Fibroblast of mammary gland (primary cell): ENCODE data around the gene DBN1.

ENCODE experiments used
- DNase-seq: peaks from one replicate; pipeline ENCODE4 v3.0.0-alpha.2; 2010; ENCODE audit warnings: low read depth
- H3K4me3 ChIP-seq: 2 replicates; pipeline ENCODE4 v1.5.1; 2011; ENCODE audit warnings: low read depth, mild to moderate bottlenecking, low read length, moderate library complexity; ENCODE audit not compliant: control insufficient read depth
- TF ChIP-seq, protein P1 (sequence below): conservative IDR thresholded peaks from 2 replicates; pipeline ENCODE4 v1.5.1; 2011; ENCODE audit warnings: low read depth, low read length, inconsistent platforms; ENCODE audit not compliant: control insufficient read depth, insufficient read depth

Gene DBN1

GRCh38 chr5:177484902-177485549, 11.6 kb upstream of the DBN1 start:
- TF ChIP-seq, protein P1, sequence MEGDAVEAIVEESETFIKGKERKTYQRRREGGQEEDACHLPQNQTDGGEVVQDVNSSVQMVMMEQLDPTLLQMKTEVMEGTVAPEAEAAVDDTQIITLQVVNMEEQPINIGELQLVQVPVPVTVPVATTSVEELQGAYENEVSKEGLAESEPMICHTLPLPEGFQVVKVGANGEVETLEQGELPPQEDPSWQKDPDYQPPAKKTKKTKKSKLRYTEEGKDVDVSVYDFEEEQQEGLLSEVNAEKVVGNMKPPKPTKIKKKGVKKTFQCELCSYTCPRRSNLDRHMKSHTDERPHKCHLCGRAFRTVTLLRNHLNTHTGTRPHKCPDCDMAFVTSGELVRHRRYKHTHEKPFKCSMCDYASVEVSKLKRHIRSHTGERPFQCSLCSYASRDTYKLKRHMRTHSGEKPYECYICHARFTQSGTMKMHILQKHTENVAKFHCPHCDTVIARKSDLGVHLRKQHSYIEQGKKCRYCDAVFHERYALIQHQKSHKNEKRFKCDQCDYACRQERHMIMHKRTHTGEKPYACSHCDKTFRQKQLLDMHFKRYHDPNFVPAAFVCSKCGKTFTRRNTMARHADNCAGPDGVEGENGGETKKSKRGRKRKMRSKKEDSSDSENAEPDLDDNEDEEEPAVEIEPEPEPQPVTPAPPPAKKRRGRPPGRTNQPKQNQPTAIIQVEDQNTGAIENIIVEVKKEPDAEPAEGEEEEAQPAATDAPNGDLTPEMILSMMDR = no peak
- no peak overlapping the region for H3K4me3 ChIP-seq
- no peak for DNase-seq

DNA sequence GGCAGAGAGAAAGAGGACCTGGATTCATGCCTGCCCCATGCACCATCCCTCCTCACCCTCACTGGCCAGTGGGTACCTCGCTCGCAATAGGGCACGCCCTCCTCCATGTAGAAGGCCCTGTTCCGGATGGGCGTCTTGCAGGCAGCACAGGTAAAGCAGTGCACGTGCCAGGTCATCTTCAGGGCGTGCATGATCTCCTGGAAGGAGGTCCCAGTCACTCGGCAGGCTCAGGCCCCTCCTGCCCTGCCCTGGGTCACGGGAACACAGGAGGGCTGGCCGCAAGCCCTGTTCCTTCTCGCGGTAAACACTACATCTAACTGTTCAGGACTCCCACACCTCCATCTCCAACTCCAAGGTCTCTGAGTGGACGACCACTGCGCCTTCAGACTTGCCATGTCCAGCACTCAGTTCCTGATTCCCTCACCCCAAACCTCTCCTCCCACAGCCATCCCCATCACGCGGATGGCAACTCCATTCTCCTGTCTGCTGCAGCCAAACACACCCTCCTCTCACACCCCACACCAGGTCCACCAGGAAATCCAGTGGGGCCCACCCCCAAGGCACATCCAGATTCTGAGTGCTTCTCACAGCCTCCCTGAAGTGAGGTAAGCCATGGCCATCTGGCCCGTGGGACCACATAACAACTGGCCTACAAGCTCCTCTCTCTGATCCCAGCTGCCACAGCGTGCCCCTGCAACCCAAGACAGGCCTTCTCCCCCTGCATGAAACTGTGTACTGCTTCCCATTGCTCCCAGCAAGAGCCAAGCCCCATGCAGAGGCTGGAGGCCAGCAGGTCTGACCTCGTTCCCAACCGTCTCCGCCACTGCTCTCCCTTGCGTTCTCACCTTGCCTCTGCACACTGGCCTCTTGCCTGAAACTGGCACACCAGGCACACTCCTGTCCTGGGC, 10.8 kb upstream of the DBN1 start:
- H3K4me3 ChIP-seq = no peak overlapping the region
- TF ChIP-seq, protein P1 = no peak
- DNase-seq = no peak

- TF ChIP-seq, protein P1 = no peak
- no peak for DNase-seq
Observed at GRCh38 chr5:177483042-177483441, 9.6 kb upstream of the DBN1 start.

GRCh38 chr5:177482359-177482795, 8.9 kb upstream of the DBN1 start:
- TF ChIP-seq, protein P1 = no peak
- no peak overlapping the region for H3K4me3 ChIP-seq
- DNase-seq = peak; percentile 28

More at GRCh38 chr5:177483042-177483441, 9.6 kb upstream of the DBN1 start:
- H3K4me3 ChIP-seq = no peak overlapping the region

GRCh38 chr5:177479774-177480173, 6.3 kb upstream of the DBN1 start:
- DNase-seq = peak; percentile 86
- H3K4me3 ChIP-seq = no peak overlapping the region
- TF ChIP-seq, protein P1 = no peak

DNA sequence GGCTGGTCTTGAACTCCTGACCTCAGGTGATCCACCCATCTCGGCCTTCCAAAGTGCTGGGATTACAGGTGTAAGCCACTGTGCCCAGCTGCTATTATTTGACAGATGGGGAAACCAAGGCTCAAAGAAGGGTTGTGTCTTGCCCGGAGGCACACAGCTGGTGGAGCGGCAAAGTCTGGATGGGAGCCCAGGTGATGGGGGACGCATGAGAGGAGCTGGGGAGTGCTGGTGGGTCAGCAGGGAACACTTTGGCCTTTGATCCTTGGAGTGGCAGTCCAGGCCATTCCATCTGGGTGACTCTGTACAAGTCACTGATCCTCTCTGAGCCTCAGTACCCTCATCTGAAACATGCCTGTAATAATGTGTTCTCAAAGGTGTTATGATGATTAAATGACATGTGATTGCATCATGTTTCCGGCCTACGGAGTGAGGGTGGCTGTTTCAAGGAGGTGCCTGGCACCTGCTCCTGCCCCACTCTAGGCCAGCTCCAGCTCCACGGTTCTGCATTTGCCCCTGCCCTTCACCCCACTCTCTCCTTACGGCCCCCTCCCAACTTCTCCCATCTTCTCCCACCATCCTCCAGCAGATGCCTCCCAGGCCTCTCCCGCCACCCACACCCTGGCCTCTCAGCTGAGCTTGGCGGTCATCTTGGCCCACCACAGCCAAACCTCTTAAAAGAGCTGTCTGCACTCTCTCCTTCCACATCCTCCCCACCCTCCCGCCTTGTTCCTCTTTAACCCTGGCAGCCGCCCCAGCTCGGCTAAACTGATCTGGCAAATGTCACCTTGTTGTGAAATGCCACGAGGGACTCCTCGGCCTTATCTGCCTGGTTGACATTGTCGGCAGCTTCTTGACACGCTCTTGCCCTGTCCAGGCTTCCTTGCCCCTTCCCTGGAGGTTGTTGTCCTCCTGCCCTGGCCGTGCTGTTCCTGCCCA, 5.5 kb upstream of the DBN1 start:
- peak; percentile 65 for DNase-seq
- no peak overlapping the region for H3K4me3 ChIP-seq
- TF ChIP-seq, protein P1 = no peak
